Osteocyte (in vitro differentiated cells): ENCODE results near the gene PRDM5. TPM values are rescaled to one million over a fixed set of nuclear protein-coding genes. Genes with fewer than 3 reads are reported as not detected.

ENCODE experiments used
- DNase-seq: peaks from one replicate; pipeline ENCODE4 v3.0.0; 2021; ENCODE audit warnings: mixed read lengths; ENCODE audit not compliant: unreplicated experiment; ENCODE audit errors: extremely low spot score
- H3K27ac Mint-ChIP-seq: one replicate; pipeline ENCODE4 v1.8.0; 2021; ENCODE audit warnings: mild to moderate bottlenecking, mixed read lengths; ENCODE audit not compliant: unreplicated experiment
- H3K27me3 Mint-ChIP-seq: one replicate; pipeline ENCODE4 v1.8.0; 2021; ENCODE audit warnings: mixed read lengths; ENCODE audit not compliant: unreplicated experiment
- H3K36me3 Mint-ChIP-seq: one replicate; pipeline ENCODE4 v1.8.0; 2021; ENCODE audit warnings: mixed read lengths; ENCODE audit not compliant: unreplicated experiment
- H3K4me1 Mint-ChIP-seq: one replicate; pipeline ENCODE4 v1.8.0; 2021; ENCODE audit warnings: mixed read lengths; ENCODE audit not compliant: unreplicated experiment
- H3K4me3 Mint-ChIP-seq: one replicate; pipeline ENCODE4 v1.8.0; 2021; ENCODE audit warnings: mild to moderate bottlenecking, moderate library complexity, mixed read lengths; ENCODE audit not compliant: unreplicated experiment
- H3K9me3 Mint-ChIP-seq: one replicate; pipeline ENCODE4 v1.8.0; 2021; ENCODE audit warnings: mixed read lengths; ENCODE audit not compliant: unreplicated experiment
- total RNA-seq: library from RNA; stranded (reverse); gene quantifications from 2 replicates; pipeline ENCODE4 v1.2.1, GENCODE V29; 2021
- TF ChIP-seq, protein P1 (sequence below): fragments of 200-600 bp; sonication (generic); IDR thresholded peaks from 2 replicates; pipeline ENCODE4 v1.5.0; 2021; ENCODE audit warnings: antibody characterized with exemption, mild to moderate bottlenecking, moderate library complexity

PRDM5 gene
- total RNA-seq, 1 donor from 2014 or later = 9.4 TPM

DNA sequence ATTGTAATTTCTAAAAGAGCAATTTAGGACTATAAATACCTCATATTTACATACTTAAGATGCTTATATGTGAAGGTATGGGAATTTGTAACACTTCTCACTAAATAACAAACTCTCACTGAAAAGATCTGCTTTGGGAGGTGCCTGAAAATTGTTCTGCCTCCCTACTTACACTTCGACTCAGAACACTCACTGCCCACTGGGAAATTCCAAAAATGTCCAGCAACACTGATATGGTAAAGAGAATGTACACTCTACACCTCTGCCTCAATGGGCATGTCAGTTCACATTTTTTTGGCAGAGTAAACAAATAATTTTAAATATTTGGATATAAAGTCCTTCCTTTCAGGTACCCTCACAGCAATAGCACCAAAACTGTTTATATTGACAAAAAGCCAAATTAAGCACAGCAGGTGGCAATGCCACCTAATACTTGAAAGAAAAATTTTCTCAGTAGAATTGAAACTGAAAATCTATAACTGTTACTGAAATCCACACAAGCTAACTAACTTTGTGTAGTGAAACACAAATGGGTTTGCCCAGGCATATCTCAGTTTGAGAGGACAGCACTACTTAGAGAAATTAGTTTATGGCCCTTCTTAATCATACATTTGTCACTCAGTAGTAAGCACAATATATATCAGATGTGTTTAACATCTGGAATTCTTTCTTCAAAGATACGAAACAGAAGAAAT lies 67.1 kb downstream of the PRDM5 start:
- TF ChIP-seq, protein P1, sequence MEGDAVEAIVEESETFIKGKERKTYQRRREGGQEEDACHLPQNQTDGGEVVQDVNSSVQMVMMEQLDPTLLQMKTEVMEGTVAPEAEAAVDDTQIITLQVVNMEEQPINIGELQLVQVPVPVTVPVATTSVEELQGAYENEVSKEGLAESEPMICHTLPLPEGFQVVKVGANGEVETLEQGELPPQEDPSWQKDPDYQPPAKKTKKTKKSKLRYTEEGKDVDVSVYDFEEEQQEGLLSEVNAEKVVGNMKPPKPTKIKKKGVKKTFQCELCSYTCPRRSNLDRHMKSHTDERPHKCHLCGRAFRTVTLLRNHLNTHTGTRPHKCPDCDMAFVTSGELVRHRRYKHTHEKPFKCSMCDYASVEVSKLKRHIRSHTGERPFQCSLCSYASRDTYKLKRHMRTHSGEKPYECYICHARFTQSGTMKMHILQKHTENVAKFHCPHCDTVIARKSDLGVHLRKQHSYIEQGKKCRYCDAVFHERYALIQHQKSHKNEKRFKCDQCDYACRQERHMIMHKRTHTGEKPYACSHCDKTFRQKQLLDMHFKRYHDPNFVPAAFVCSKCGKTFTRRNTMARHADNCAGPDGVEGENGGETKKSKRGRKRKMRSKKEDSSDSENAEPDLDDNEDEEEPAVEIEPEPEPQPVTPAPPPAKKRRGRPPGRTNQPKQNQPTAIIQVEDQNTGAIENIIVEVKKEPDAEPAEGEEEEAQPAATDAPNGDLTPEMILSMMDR = no peak
- H3K27me3 Mint-ChIP-seq = no peaks in the 10 kb centered on the region
- DNase-seq = no peak
- peaks cover 10% of the 10 kb centered on the region for H3K9me3 Mint-ChIP-seq
- peaks cover 38% of the 10 kb centered on the region for H3K4me1 Mint-ChIP-seq
- peak overlapping the region; percentile 73 for H3K27ac Mint-ChIP-seq
- H3K4me3 Mint-ChIP-seq = no peak overlapping the region
- peaks cover 13% of the 10 kb centered on the region for H3K36me3 Mint-ChIP-seq

DNA sequence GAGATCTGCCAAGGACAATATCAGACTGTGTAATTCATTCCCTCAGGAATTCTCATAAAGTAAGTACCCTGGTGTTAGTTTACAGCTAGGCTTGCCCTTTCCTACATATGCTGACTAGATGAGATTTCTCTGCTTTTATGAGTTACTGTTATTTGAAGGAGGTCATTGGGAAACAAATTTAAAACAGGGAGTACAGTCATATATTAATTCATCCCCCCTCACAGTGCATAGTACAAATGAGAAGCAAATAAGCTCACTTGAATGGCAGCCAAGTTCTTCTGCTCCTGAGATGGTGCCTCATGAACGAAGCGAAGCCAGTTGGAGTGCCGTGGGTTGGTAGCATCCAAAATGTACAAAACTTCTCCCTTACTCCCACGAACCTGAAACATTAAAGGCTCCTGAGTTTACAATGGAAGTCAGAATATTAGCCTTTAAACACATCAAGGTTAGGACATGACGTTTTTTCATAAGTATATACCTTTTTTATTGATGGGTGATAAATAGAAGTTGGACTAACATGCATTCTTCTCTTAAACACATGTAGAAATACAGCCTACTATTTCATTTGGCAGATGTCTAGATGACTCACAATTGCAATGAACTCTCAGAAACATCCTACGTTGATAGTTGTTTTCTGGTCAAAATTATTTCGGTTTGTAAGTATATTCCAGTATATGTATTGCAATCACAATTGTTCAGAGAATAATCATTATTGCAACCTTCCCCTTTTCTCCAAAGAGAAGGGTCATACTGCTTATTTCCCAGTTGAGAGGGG lies 69.2 kb downstream of the PRDM5 start:
- H3K36me3 Mint-ChIP-seq = peaks cover 13% of the 10 kb centered on the region
- no peak for DNase-seq
- H3K27me3 Mint-ChIP-seq = no peaks in the 10 kb centered on the region
- peaks cover 56% of the 10 kb centered on the region for H3K4me1 Mint-ChIP-seq
- peaks cover 17% of the 10 kb centered on the region for H3K9me3 Mint-ChIP-seq
- H3K27ac Mint-ChIP-seq = no peak overlapping the region
- TF ChIP-seq, protein P1 = no peak
- H3K4me3 Mint-ChIP-seq = no peak overlapping the region

DNA sequence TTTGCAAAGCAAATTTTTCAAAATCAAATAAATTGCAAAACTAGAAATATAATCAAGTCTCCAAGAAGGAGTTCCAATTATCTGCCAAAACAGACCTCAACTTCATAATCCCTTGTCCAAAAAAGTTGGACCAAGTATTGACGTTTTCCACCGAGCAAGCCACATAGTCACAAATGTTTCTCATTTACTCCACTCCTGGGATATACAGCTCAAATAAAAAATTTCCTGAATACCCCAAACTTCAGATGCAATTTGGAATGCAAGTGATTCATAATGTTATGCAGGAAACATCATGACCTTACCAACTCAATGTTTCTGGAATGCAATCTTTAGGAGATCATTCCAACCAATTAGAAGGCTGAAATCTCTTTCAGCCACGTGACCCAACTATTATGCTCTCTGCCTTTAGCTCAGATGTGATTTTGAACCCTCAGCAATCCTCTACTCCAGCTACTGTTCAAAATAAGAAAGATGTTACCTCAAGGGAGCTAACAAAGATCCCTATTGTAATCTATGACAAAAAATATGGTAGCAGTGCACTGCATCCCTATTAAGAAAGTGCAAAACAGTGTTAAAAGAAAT lies 72.4 kb downstream of the PRDM5 start:
- Mint-ChIP-seq H3K27me3 (no peaks in the 10 kb centered on the region), H3K4me3 (no peak overlapping the region), H3K36me3 (peaks cover 17% of the 10 kb centered on the region), H3K4me1 (peaks cover 31% of the 10 kb centered on the region), H3K27ac (peak overlapping the region; percentile 35), H3K9me3 (peaks cover 17% of the 10 kb centered on the region)
- TF ChIP-seq, protein P1 = no peak
- DNase-seq = no peak

GRCh38 chr4:120847019-120847582 lies 75.4 kb downstream of the PRDM5 start:
- TF ChIP-seq, protein P1 = no peak
- no peaks in the 10 kb centered on the region for H3K27me3 Mint-ChIP-seq
- H3K27ac Mint-ChIP-seq = no peak overlapping the region
- peaks cover 31% of the 10 kb centered on the region for H3K4me1 Mint-ChIP-seq
- peaks cover 17% of the 10 kb centered on the region for H3K9me3 Mint-ChIP-seq
- H3K36me3 Mint-ChIP-seq = peaks cover 17% of the 10 kb centered on the region
- no peak overlapping the region for H3K4me3 Mint-ChIP-seq
- DNase-seq = no peak

- H3K27me3 Mint-ChIP-seq = no peaks in the 10 kb centered on the region
- TF ChIP-seq, protein P1 = no peak
- H3K4me1 Mint-ChIP-seq = peaks cover 34% of the 10 kb centered on the region
- no peak overlapping the region for H3K27ac Mint-ChIP-seq
- no peak for DNase-seq
- no peaks in the 10 kb centered on the region for H3K9me3 Mint-ChIP-seq
- peaks cover 4% of the 10 kb centered on the region for H3K36me3 Mint-ChIP-seq
- H3K4me3 Mint-ChIP-seq = no peak overlapping the region
Observed at GRCh38 chr4:120844528-120844921, 78.0 kb downstream of the PRDM5 start.
